DOHH2 (cell line): Measurements from ENCODE around the gene CHCHD3.

Source experiments
- H3F3A ChIP-seq: fragments of 200-600 bp; sonication (generic), shearing (Covaris generic); 2 replicates; pipeline ENCODE4 v1.6.0; 2016; ENCODE audit warnings: antibody characterized with exemption, mild to moderate bottlenecking; ENCODE audit not compliant: control insufficient read depth, insufficient read depth
- H3K27ac ChIP-seq: fragments of 200-600 bp; sonication (generic); 2 replicates; pipeline ENCODE4 v1.5.1; 2014; ENCODE audit warnings: low read depth, mild to moderate bottlenecking, low read length, moderate library complexity
- H3K27me3 ChIP-seq: fragments of 200-600 bp; sonication (generic); 2 replicates; pipeline ENCODE4 v1.6.1; 2014; ENCODE audit warnings: mild to moderate bottlenecking, low read length, mixed read lengths; ENCODE audit not compliant: control insufficient read depth
- H3K36me3 ChIP-seq: fragments of 200-600 bp; sonication (generic); 2 replicates; pipeline ENCODE4 v1.6.1; 2014; ENCODE audit warnings: mild to moderate bottlenecking, low read length, moderate library complexity, mixed read lengths; ENCODE audit not compliant: control insufficient read depth
- H3K4me1 ChIP-seq: fragments of 200-600 bp; sonication (generic); 2 replicates; pipeline ENCODE4 v1.6.1; 2014; ENCODE audit warnings: mild to moderate bottlenecking, low read length, mixed read lengths; ENCODE audit not compliant: control insufficient read depth
- H3K4me2 ChIP-seq: fragments of 200-600 bp; sonication (generic); 2 replicates; pipeline ENCODE4 v1.6.0; 2014; ENCODE audit warnings: mild to moderate bottlenecking, low read length, moderate library complexity
- H3K4me3 ChIP-seq: fragments of 200-600 bp; sonication (generic); 2 replicates; pipeline ENCODE4 v1.5.1; 2014; ENCODE audit warnings: mild to moderate bottlenecking, low read length, mixed read lengths
- H3K79me2 ChIP-seq: fragments of 200-600 bp; sonication (generic); 2 replicates; pipeline ENCODE4 v1.6.1; 2014; ENCODE audit warnings: mild to moderate bottlenecking, low read length, mixed read lengths; ENCODE audit not compliant: control insufficient read depth
- H3K9me2 ChIP-seq: fragments of 200-600 bp; sonication (generic); replicated peaks from 2 replicates; pipeline ENCODE4 v1.6.1; 2014; ENCODE audit warnings: mild to moderate bottlenecking, low read length, mixed read lengths; ENCODE audit not compliant: control insufficient read depth
- H3K9me3 ChIP-seq: fragments of 200-600 bp; sonication (generic); 2 replicates; pipeline ENCODE4 v1.6.1; 2014; ENCODE audit warnings: antibody characterized with exemption, low read length, mixed read lengths; ENCODE audit not compliant: control insufficient read depth, insufficient read depth
- H4K20me1 ChIP-seq: fragments of 200-600 bp; sonication (generic); 2 replicates; pipeline ENCODE4 v1.6.0; 2014; ENCODE audit warnings: low read depth, mild to moderate bottlenecking, antibody characterized with exemption, low read length, moderate library complexity; ENCODE audit not compliant: control insufficient read depth, insufficient read depth
- CTCF ChIP-seq: fragments of 200-600 bp; sonication (generic); IDR thresholded peaks from one replicate; pipeline ENCODE4 v1.5.1; 2014; ENCODE audit warnings: antibody characterized with exemption, mild to moderate bottlenecking, low read depth, low read length; ENCODE audit not compliant: poor library complexity, severe bottlenecking
- EZH2phosphoT487 ChIP-seq: fragments of 200-600 bp; sonication (generic); IDR thresholded peaks from 2 replicates; pipeline ENCODE4 v1.6.1; 2017; ENCODE audit warnings: borderline replicate concordance, mild to moderate bottlenecking, antibody characterized with exemption, low read length, moderate library complexity, mixed read lengths

Gene CHCHD3

GRCh38 chr7:132830941-132831340 is 250.9 kb downstream of the CHCHD3 start:
- no peaks in the 10 kb centered on the region for H3K9me3 ChIP-seq
- no peaks in the 10 kb centered on the region for H3K27me3 ChIP-seq
- no peak overlapping the region for H3K4me2 ChIP-seq
- peaks cover 11% of the 10 kb centered on the region; the same call in 1 of the 2 replicates for H3K36me3 ChIP-seq
- H3K4me1 ChIP-seq = no peaks in the 10 kb centered on the region
- H3F3A ChIP-seq = no peaks in the 10 kb centered on the region
- H3K79me2 ChIP-seq = no peaks in the 10 kb centered on the region
- no peak overlapping the region for H3K4me3 ChIP-seq
- no peak overlapping the region for H3K27ac ChIP-seq
- H3K9me2 ChIP-seq = no peaks in the 10 kb centered on the region
- TF ChIP-seq EZH2phosphoT487 (no peak), CTCF (no peak)
- no peaks in the 10 kb centered on the region for H4K20me1 ChIP-seq

DNA sequence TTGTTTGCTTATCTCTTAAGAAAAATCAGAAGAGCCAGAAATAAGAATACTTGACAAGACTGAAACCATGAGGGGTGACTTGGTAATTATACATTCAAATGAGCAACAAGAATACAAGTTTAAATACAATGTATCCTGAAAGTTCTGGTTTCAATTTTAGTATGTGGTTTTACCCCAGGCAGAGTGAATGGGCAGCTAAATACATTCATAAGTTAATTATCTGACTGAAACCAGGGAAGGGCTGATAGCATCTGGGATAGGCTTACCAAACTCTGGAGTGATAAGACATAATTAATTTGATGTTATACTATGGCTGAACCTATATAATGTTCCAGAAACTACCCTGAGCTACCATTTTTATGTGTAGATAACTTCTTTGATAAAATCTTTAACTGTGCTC is 253.4 kb downstream of the CHCHD3 start:
- Histone ChIP-seq H3K4me2 (no peak overlapping the region), H3K9me3 (no peaks in the 10 kb centered on the region), H3K27ac (no peak overlapping the region), H4K20me1 (no peaks in the 10 kb centered on the region), H3K27me3 (no peaks in the 10 kb centered on the region), H3K79me2 (no peaks in the 10 kb centered on the region), H3K4me3 (no peak overlapping the region), H3F3A (no peaks in the 10 kb centered on the region), H3K4me1 (no peaks in the 10 kb centered on the region), H3K36me3 (0 out of 2 replicates have a peak, but pooled peaks cover 6% of the 10 kb centered on the region), H3K9me2 (no peaks in the 10 kb centered on the region)
- TF ChIP-seq EZH2phosphoT487 = no peak
- no peak for TF ChIP-seq CTCF

GRCh38 chr7:132825932-132826835 is 255.7 kb downstream of the CHCHD3 start:
- H3K9me2 ChIP-seq = no peaks in the 10 kb centered on the region
- no peaks in the 10 kb centered on the region for H3K4me1 ChIP-seq
- H3K36me3 ChIP-seq = 0 out of 2 replicates have a peak, but pooled peaks cover 5% of the 10 kb centered on the region
- H3K9me3 ChIP-seq = no peaks in the 10 kb centered on the region
- no peak for TF ChIP-seq EZH2phosphoT487
- TF ChIP-seq CTCF = no peak
- no peak overlapping the region for H3K27ac ChIP-seq
- H3K79me2 ChIP-seq = no peaks in the 10 kb centered on the region
- no peak overlapping the region for H3K4me3 ChIP-seq
- H3K27me3 ChIP-seq = no peaks in the 10 kb centered on the region
- no peaks in the 10 kb centered on the region for H4K20me1 ChIP-seq
- H3K4me2 ChIP-seq = no peak overlapping the region
- H3F3A ChIP-seq = no peaks in the 10 kb centered on the region
